ENCODE results near the gene CHST14. TPM values are rescaled to one million over a fixed set of nuclear protein-coding genes. Genes with fewer than 3 reads are reported as not detected.

CHST14 gene
- total RNA-seq, 1 donor from 2014 or later, result 36.5 TPM

- no peaks in the 10 kb centered on the region for H3K4me1 Mint-ChIP-seq (ENCODE audit: unreplicated experiment)
- no peaks in the 10 kb centered on the region for H3K27me3 Mint-ChIP-seq (ENCODE audit: unreplicated experiment)
- no peak for TF ChIP-seq CTCF (IDR thresholded peaks at IDR 0.05; ENCODE audit: unreplicated experiment)
- H3K9me3 Mint-ChIP-seq (ENCODE audit: unreplicated experiment), result no peaks in the 10 kb centered on the region
- H3K36me3 Mint-ChIP-seq (ENCODE audit: low read depth, unreplicated experiment), result no peaks in the 10 kb centered on the region
- DNase-seq (ENCODE audit: low spot score), result no peak
- H3K27ac Mint-ChIP-seq (ENCODE audit: unreplicated experiment), result no peak overlapping the region
- H3K4me3 Mint-ChIP-seq (ENCODE audit: unreplicated experiment), result no peak overlapping the region
These were observed 30.7 kb downstream of the CHST14 start for GRCh38 chr15:40501487-40501886.

DNA sequence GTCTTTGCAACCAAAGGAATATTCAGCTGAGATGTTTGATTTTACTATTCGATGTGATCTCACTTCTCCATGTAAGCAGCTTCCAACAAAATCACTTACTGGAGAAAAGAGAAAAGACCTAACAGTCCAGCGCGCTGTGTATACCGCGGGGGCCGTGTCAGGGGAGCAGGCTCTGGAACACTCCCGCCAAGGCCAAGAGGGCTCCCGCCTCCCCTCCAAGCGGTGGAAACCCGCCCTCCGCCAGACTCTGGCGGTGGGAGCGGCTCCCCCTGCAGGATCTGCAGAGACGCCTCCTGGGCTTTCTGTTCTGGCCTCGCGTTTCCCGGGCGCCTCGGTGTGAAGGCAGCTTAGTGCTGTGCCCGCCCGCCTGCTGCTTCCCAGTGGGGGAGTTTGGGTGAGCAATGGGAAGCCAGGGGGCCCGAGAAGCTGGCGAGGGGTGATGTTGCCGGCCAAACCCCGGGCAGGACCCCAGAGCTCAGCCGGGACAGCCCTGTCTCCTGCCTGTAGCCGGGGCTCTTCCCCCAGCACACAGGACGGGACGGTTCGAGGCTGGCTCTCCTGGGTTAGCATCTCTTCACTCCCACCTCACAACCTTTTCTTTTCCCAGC, 36.3 kb downstream of the CHST14 start:
- Mint-ChIP-seq H3K4me1 (ENCODE audit: unreplicated experiment) (peaks cover 4% of the 10 kb centered on the region), H3K27ac (ENCODE audit: unreplicated experiment) (no peak overlapping the region), H3K36me3 (ENCODE audit: low read depth, unreplicated experiment) (peaks cover under 1% of the 10 kb centered on the region), H3K4me3 (ENCODE audit: unreplicated experiment) (no peak overlapping the region), H3K9me3 (ENCODE audit: unreplicated experiment) (no peaks in the 10 kb centered on the region), H3K27me3 (ENCODE audit: unreplicated experiment) (peaks cover 5% of the 10 kb centered on the region)
- peak; percentile 82 for DNase-seq (ENCODE audit: low spot score)
- no peak for TF ChIP-seq CTCF (IDR thresholded peaks at IDR 0.05; ENCODE audit: unreplicated experiment)

DNA sequence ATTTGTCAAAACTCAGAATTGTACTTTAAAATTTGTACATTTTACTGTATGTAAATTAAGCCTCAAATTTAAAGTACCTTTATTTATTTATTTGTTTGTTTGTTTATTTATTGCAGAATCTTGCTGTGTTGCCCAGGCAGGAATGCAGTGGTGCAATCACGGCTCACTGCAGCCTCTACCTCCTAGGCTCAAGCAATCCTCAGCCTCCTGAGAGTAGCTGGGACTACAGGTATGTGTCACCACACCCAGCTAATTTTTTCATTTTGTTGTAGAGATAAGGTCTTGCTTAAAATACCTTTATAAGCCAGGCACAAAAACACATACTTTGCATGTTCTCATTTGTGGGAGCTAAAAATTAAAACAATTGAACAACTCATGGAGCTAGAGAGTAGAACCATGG, 37.4 kb downstream of the CHST14 start:
- peaks cover 15% of the 10 kb centered on the region for H3K27me3 Mint-ChIP-seq (ENCODE audit: unreplicated experiment)
- peaks cover 8% of the 10 kb centered on the region for H3K4me1 Mint-ChIP-seq (ENCODE audit: unreplicated experiment)
- H3K4me3 Mint-ChIP-seq (ENCODE audit: unreplicated experiment), result no peak overlapping the region
- peaks cover 4% of the 10 kb centered on the region for H3K36me3 Mint-ChIP-seq (ENCODE audit: low read depth, unreplicated experiment)
- no peak for DNase-seq (ENCODE audit: low spot score)
- TF ChIP-seq CTCF (IDR thresholded peaks at IDR 0.05; ENCODE audit: unreplicated experiment), result no peak
- H3K9me3 Mint-ChIP-seq (ENCODE audit: unreplicated experiment), result no peaks in the 10 kb centered on the region
- H3K27ac Mint-ChIP-seq (ENCODE audit: unreplicated experiment), result no peak overlapping the region

GRCh38 chr15:40510201-40510600, 39.4 kb downstream of the CHST14 start:
- no peak for TF ChIP-seq CTCF (IDR thresholded peaks at IDR 0.05; ENCODE audit: unreplicated experiment)
- DNase-seq (ENCODE audit: low spot score), result no peak
- H3K4me1 Mint-ChIP-seq (ENCODE audit: unreplicated experiment), result peaks cover 8% of the 10 kb centered on the region
- H3K9me3 Mint-ChIP-seq (ENCODE audit: unreplicated experiment), result no peaks in the 10 kb centered on the region
- no peak overlapping the region for H3K27ac Mint-ChIP-seq (ENCODE audit: unreplicated experiment)
- peaks cover 4% of the 10 kb centered on the region for H3K36me3 Mint-ChIP-seq (ENCODE audit: low read depth, unreplicated experiment)
- H3K4me3 Mint-ChIP-seq (ENCODE audit: unreplicated experiment), result no peak overlapping the region
- H3K27me3 Mint-ChIP-seq (ENCODE audit: unreplicated experiment), result peaks cover 16% of the 10 kb centered on the region

DNA sequence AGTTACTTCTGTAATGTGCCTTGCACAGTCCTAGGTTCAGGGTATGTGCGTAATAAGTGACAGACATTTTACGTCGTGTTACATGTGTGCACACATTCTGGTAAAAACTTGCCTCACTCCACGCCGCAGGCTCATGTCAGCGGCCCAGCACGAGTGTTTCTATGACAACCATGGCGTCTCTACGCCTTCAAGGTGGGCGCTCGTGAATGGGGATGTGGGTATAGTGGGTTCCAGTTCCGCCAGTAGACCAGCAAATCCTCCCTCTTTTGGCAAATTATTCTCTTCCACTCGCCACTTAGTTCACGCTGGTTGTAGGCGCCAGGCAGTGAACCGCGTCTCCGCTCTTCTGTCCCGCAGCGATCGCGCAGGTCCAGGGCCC, 40.3 kb downstream of the CHST14 start:
- H3K27ac Mint-ChIP-seq (ENCODE audit: unreplicated experiment), result peak overlapping the region; percentile 32
- no peaks in the 10 kb centered on the region for H3K9me3 Mint-ChIP-seq (ENCODE audit: unreplicated experiment)
- DNase-seq (ENCODE audit: low spot score), result no peak
- peaks cover 8% of the 10 kb centered on the region for H3K4me1 Mint-ChIP-seq (ENCODE audit: unreplicated experiment)
- H3K4me3 Mint-ChIP-seq (ENCODE audit: unreplicated experiment), result peak overlapping the region; percentile 85
- peaks cover 16% of the 10 kb centered on the region for H3K27me3 Mint-ChIP-seq (ENCODE audit: unreplicated experiment)
- TF ChIP-seq CTCF (IDR thresholded peaks at IDR 0.05; ENCODE audit: unreplicated experiment), result no peak
- H3K36me3 Mint-ChIP-seq (ENCODE audit: low read depth, unreplicated experiment), result peaks cover 4% of the 10 kb centered on the region

All from endothelial cell (in vitro differentiated cells).